Stimulated activated CD4-positive, alpha-beta T cell treated with anti-CD3 and anti-CD28 coated beads, Interleukin-15, amount 100 ng/mL, for 48 hours (primary cell): ENCODE measurements around the gene XIAP.
"Not testable (repeated sequence)": the region's sequence is repeated elsewhere in the genome, so short reads cannot be mapped to it uniquely, and the experiment has no call there.

ENCODE experiments used
- DNase-seq, 2 donors: peaks; one replicate each; pipeline ENCODE4 v3.0.0-alpha.2; 2020; ENCODE audit warnings: low read depth in 2 of 2

Gene XIAP

GRCh38 chrX:123876177-123876576 is 16.3 kb downstream of the XIAP start:
- no peak for DNase-seq

- DNase-seq = no peak
These were observed 17.0 kb downstream of the XIAP start for GRCh38 chrX:123876844-123877243.

GRCh38 chrX:123878252-123878721 is 18.4 kb downstream of the XIAP start:
- DNase-seq = no peak

- no peak for DNase-seq
These were observed 21.5 kb downstream of the XIAP start for GRCh38 chrX:123881330-123881729.

- no peak for DNase-seq
These were observed 22.5 kb downstream of the XIAP start for GRCh38 chrX:123882391-123882790.

- DNase-seq = no peak
These were observed 25.1 kb downstream of the XIAP start for GRCh38 chrX:123884809-123885408.

- no peak for DNase-seq
These were observed 39.8 kb downstream of the XIAP start for GRCh38 chrX:123899701-123900100.

- DNase-seq = not testable (repeated sequence)
These were observed 43.4 kb downstream of the XIAP start for GRCh38 chrX:123903261-123903660.

- no peak for DNase-seq
These were observed 45.5 kb downstream of the XIAP start for GRCh38 chrX:123905332-123905731.

- DNase-seq = no peak
These were observed 46.9 kb downstream of the XIAP start for GRCh38 chrX:123906557-123907316.

GRCh38 chrX:123909523-123909922 is 49.7 kb downstream of the XIAP start:
- DNase-seq = no peak

GRCh38 chrX:123917069-123917468 is 57.2 kb downstream of the XIAP start:
- no peak for DNase-seq

GRCh38 chrX:123918106-123918721 is 58.4 kb downstream of the XIAP start:
- no peak for DNase-seq

GRCh38 chrX:123920105-123920785 is 60.4 kb downstream of the XIAP start:
- no peak for DNase-seq

GRCh38 chrX:123923211-123923610 is 63.4 kb downstream of the XIAP start:
- no peak for DNase-seq

- DNase-seq = no peak
These were observed 64.3 kb downstream of the XIAP start for GRCh38 chrX:123924186-123924585.

- no peak for DNase-seq
These were observed 68.0 kb downstream of the XIAP start for GRCh38 chrX:123927845-123928244.

GRCh38 chrX:123932055-123932454 is 72.2 kb downstream of the XIAP start:
- not testable (repeated sequence) for DNase-seq

- no peak for DNase-seq
These were observed 83.2 kb downstream of the XIAP start for GRCh38 chrX:123943074-123943473.

- DNase-seq = no peak
These were observed 83.6 kb downstream of the XIAP start for GRCh38 chrX:123943488-123943887.

GRCh38 chrX:123949846-123950245 is 90.0 kb downstream of the XIAP start:
- no peak for DNase-seq

GRCh38 chrX:123959281-123960063 is 99.6 kb downstream of the XIAP start:
- no peak for DNase-seq
